HTERT RPE-1 (cell line): ENCODE results near the gene GRK3.
"Not testable (repeated sequence)": the region's sequence is repeated elsewhere in the genome, so short reads cannot be mapped to it uniquely, and the experiment has no call there.

Experiments used
- in situ Hi-C: fragments of 300-500 bp; cut with MboI; formaldehyde crosslinking; loops from 4 replicates; pipeline ENCODE4 v1.14.3; 2020; ENCODE audit warnings: low sequenced_read_pairs

GRK3 gene

GRCh38 chr22:25548866-25549464 is 15.5 kb upstream of the GRK3 start:
- in situ Hi-C loops = no loop called here

- in situ Hi-C loops = no loop called here
Observed at GRCh38 chr22:25551396-25551795, 13.1 kb upstream of the GRK3 start.

GRCh38 chr22:25552405-25552804 is 12.1 kb upstream of the GRK3 start:
- in situ Hi-C loops = not testable (repeated sequence)

- in situ Hi-C loops = no loop called here
Observed at GRCh38 chr22:25553131-25553530, 11.3 kb upstream of the GRK3 start.

GRCh38 chr22:25554238-25554671 is 10.2 kb upstream of the GRK3 start:
- in situ Hi-C loops = no loop called here

- in situ Hi-C loops = no loop called here
Observed at GRCh38 chr22:25554689-25555088, 9.8 kb upstream of the GRK3 start.

- in situ Hi-C loops = no loop called here
Observed at GRCh38 chr22:25555586-25555985, 8.9 kb upstream of the GRK3 start.

- in situ Hi-C loops = no loop called here
Observed at GRCh38 chr22:25557218-25557617, 7.3 kb upstream of the GRK3 start.

- in situ Hi-C loops = no loop called here
Observed at GRCh38 chr22:25558341-25558740, 6.1 kb upstream of the GRK3 start.

GRCh38 chr22:25559910-25560309 is 4.6 kb upstream of the GRK3 start:
- in situ Hi-C loops = not testable (repeated sequence)

GRCh38 chr22:25561182-25561581 is 3.3 kb upstream of the GRK3 start:
- in situ Hi-C loops = not testable (repeated sequence)

- in situ Hi-C loops = not testable (repeated sequence)
Observed at GRCh38 chr22:25561927-25562326, 2.5 kb upstream of the GRK3 start.

- in situ Hi-C loops = not testable (repeated sequence)
Observed at GRCh38 chr22:25562966-25563760, 1.3 kb upstream of the GRK3 start.

- in situ Hi-C loops = no loop called here
Observed at GRCh38 chr22:25563761-25564319, 635 bp upstream of the GRK3 start.

- in situ Hi-C loops = no loop called here
Observed at GRCh38 chr22:25564979-25565677, 653 bp downstream of the GRK3 start.

- in situ Hi-C loops = no loop called here
Observed at GRCh38 chr22:25566186-25566897, 1.9 kb downstream of the GRK3 start.

- in situ Hi-C loops = no loop called here
Observed at GRCh38 chr22:25566898-25567235, 2.4 kb downstream of the GRK3 start.

GRCh38 chr22:25567251-25567675 is 2.8 kb downstream of the GRK3 start:
- in situ Hi-C loops = no loop called here

- in situ Hi-C loops = not testable (repeated sequence)
Observed at GRCh38 chr22:25568066-25568465, 3.6 kb downstream of the GRK3 start.

- in situ Hi-C loops = no loop called here
Observed at GRCh38 chr22:25569361-25569760, 4.9 kb downstream of the GRK3 start.

GRCh38 chr22:25569983-25570382 is 5.5 kb downstream of the GRK3 start:
- in situ Hi-C loops = no loop called here
